HUES6 (cell line): ENCODE data around the gene ADO.

Experiments
- H3K27ac ChIP-seq: 2 replicates; pipeline ENCODE4 v1.7.0; 2013; ENCODE audit warnings: low read depth, mild to moderate bottlenecking, low read length, inconsistent platforms
- H3K27me3 ChIP-seq: 2 replicates; pipeline ENCODE4 v1.6.1; 2013; ENCODE audit warnings: low read length; ENCODE audit not compliant: control insufficient read depth, insufficient read depth
- H3K36me3 ChIP-seq: 2 replicates; pipeline ENCODE4 v1.6.1; 2013; ENCODE audit warnings: low read length; ENCODE audit not compliant: control insufficient read depth, insufficient read depth
- H3K4me1 ChIP-seq: 2 replicates; pipeline ENCODE4 v1.6.1; 2013; ENCODE audit warnings: low read length; ENCODE audit not compliant: control insufficient read depth, insufficient read depth
- H3K4me3 ChIP-seq: 2 replicates; pipeline ENCODE4 v1.5.1; 2013; ENCODE audit warnings: low read depth, low read length
- H3K9ac ChIP-seq: one replicate; pipeline ENCODE4 v1.6.1; 2013; ENCODE audit warnings: mild to moderate bottlenecking, low read length
- H3K9me3 ChIP-seq: 2 replicates; pipeline ENCODE4 v1.6.1; 2013; ENCODE audit warnings: low read depth, low read length; ENCODE audit not compliant: control insufficient read depth, insufficient read depth

ADO gene

GRCh38 chr10:62850646-62851045 lies 46.1 kb downstream of the ADO start:
- no peak overlapping the region for H3K4me3 ChIP-seq
- H3K9ac ChIP-seq = no peak overlapping the region
- no peak overlapping the region for H3K27ac ChIP-seq
- 0 out of 2 replicates have a peak, but pooled peaks cover 4% of the 10 kb centered on the region for H3K9me3 ChIP-seq
- no peaks in the 10 kb centered on the region for H3K4me1 ChIP-seq
- no peaks in the 10 kb centered on the region for H3K27me3 ChIP-seq
- no peaks in the 10 kb centered on the region for H3K36me3 ChIP-seq

- H3K27me3 ChIP-seq = no peaks in the 10 kb centered on the region
- no peaks in the 10 kb centered on the region for H3K36me3 ChIP-seq
- H3K4me3 ChIP-seq = no peak overlapping the region
- H3K27ac ChIP-seq = no peak overlapping the region
- H3K4me1 ChIP-seq = no peaks in the 10 kb centered on the region
- no peak overlapping the region for H3K9ac ChIP-seq
- 0 out of 2 replicates have a peak, but pooled peaks cover 4% of the 10 kb centered on the region for H3K9me3 ChIP-seq
Observed at GRCh38 chr10:62851442-62851841, 46.9 kb downstream of the ADO start.

- Histone ChIP-seq H3K27me3 (no peaks in the 10 kb centered on the region), H3K4me3 (no peak overlapping the region), H3K9me3 (no peaks in the 10 kb centered on the region), H3K4me1 (no peaks in the 10 kb centered on the region), H3K27ac (no peak overlapping the region), H3K9ac (no peak overlapping the region), H3K36me3 (no peaks in the 10 kb centered on the region)
Observed at GRCh38 chr10:62852961-62853702, 48.6 kb downstream of the ADO start.

GRCh38 chr10:62853710-62854109 lies 49.2 kb downstream of the ADO start:
- Histone ChIP-seq H3K27ac (no peak overlapping the region), H3K9me3 (no peaks in the 10 kb centered on the region), H3K9ac (no peak overlapping the region), H3K27me3 (no peaks in the 10 kb centered on the region), H3K4me1 (no peaks in the 10 kb centered on the region), H3K4me3 (no peak overlapping the region), H3K36me3 (no peaks in the 10 kb centered on the region)

GRCh38 chr10:62856021-62856420 lies 51.5 kb downstream of the ADO start:
- Histone ChIP-seq H3K9ac (no peak overlapping the region), H3K27ac (no peak overlapping the region), H3K4me3 (no peak overlapping the region), H3K9me3 (no peaks in the 10 kb centered on the region), H3K36me3 (no peaks in the 10 kb centered on the region), H3K27me3 (no peaks in the 10 kb centered on the region), H3K4me1 (0 out of 2 replicates have a peak, but pooled peaks cover 3% of the 10 kb centered on the region)
